Skeletal muscle tissue (tissue), 5 donors: Measurements from ENCODE around the gene OR2G2. TPM values are rescaled to one million over a fixed set of nuclear protein-coding genes. Genes with fewer than 3 reads are reported as not detected.

Source experiments
- H3K27ac ChIP-seq: one replicate; pipeline ENCODE4 v1.7.0; 2013; ENCODE audit warnings: mild to moderate bottlenecking, low read depth, low read length, inconsistent platforms
- H3K27me3 ChIP-seq, 3 donors: one replicate each; pipeline ENCODE4 v1.7.0; 2013; ENCODE audit warnings: low read length in 3 of 3; ENCODE audit not compliant: control insufficient read depth in 3 of 3, insufficient read depth in 3 of 3
- H3K36me3 ChIP-seq, 3 donors: one replicate each; pipeline ENCODE4 v1.7.0; 2013; ENCODE audit warnings: low read length in 3 of 3; ENCODE audit not compliant: control insufficient read depth in 3 of 3, insufficient read depth in 3 of 3
- H3K4me1 ChIP-seq, 3 donors: one replicate each; pipeline ENCODE4 v1.7.0; 2013; ENCODE audit warnings: low read length in 3 of 3, mild to moderate bottlenecking in 3 of 3; ENCODE audit not compliant: control insufficient read depth in 3 of 3, insufficient read depth in 3 of 3
- H3K4me3 ChIP-seq, 3 donors: one replicate each; pipeline ENCODE4 v1.7.0; 2013; ENCODE audit warnings: low read length in 3 of 3
- H3K9ac ChIP-seq, 3 donors: one replicate each; pipeline ENCODE4 v1.7.0; 2013; ENCODE audit warnings: low read length in 3 of 3, mild to moderate bottlenecking in 3 of 3, moderate library complexity in 2 of 3, low read depth in 1 of 3
- H3K9me3 ChIP-seq, 3 donors: one replicate each; pipeline ENCODE4 v1.7.0; 2013; ENCODE audit warnings: low read length in 3 of 3; ENCODE audit not compliant: control insufficient read depth in 3 of 3
- small RNA-seq: library from RNA; depleted of rRNA; stranded (forward); fragments of <200 nt; gene quantifications from one replicate; pipeline ENCODE3, GENCODE V24; 2014
- total RNA-seq: library from RNA; depleted of rRNA; stranded (reverse); fragments of >200 nt; gene quantifications from one replicate; pipeline ENCODE4 v1.2.3, GENCODE V29; 2014
- donor health status: Osteomylitis.

Gene OR2G2
- total RNA-seq, 1 donor from 2014 or later = not detected

DNA sequence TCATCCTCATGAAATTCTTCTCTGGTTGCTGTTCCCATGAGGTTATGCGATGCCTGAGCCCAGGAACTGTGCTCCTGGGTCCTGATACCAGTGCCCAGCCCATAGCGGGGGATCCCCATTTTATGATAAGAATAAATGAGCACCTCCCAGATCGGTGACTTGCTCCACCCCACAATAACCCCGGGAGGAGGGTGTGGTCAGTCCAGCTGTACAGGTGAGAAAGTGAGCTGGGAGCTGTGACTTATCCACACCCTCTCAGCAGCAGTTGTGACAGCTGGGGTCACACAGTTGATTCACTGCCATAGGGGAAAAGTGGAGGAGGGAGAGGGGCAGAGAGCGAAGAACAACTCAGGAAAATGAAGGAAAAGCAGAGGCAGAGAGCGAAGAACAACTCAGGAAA lies 50.6 kb downstream of the OR2G2 start:
- H3K9me3 ChIP-seq = no peaks in the 10 kb centered on the region
- no peaks in the 10 kb centered on the region for H3K36me3 ChIP-seq
- no peak overlapping the region for H3K9ac ChIP-seq
- H3K4me3 ChIP-seq = no peak overlapping the region
- H3K27ac ChIP-seq = no peak overlapping the region
- H3K4me1 ChIP-seq = peaks cover 0 to 2% (median 0%) of the 10 kb centered on the region in 3 donors
- no peaks in the 10 kb centered on the region for H3K27me3 ChIP-seq

Small RNAs within 50 kb of the gene (small RNA-seq; reads per million reads assigned to genes)
- gene RF00026 = not detected

Other genes with a start within 250 kb of the OR2G2 start
- 5.2 TPM for gene NLRP3, start 172.2 kb upstream of the OR2G2 start, total RNA-seq
- gene OR2B11, start 130.3 kb upstream of the OR2G2 start, total RNA-seq = not detected
- 0.52 TPM for gene OR2C3, start 51.9 kb upstream of the OR2G2 start, total RNA-seq
- 0.52 TPM for gene GCSAML, start 39.2 kb upstream of the OR2G2 start, total RNA-seq
- not detected for gene OR2G3, start 17.2 kb downstream of the OR2G2 start, total RNA-seq
- not detected for gene OR13G1, start 91.4 kb downstream of the OR2G2 start, total RNA-seq
- not detected for gene OR6F1, start 128.3 kb downstream of the OR2G2 start, total RNA-seq
- gene OR14K1, start 150.3 kb downstream of the OR2G2 start, total RNA-seq = 0.52 TPM
- not detected for gene OR14A2, start 159.8 kb downstream of the OR2G2 start, total RNA-seq
- gene OR1C1, start 172.2 kb downstream of the OR2G2 start, total RNA-seq = not detected
- gene OR14A16, start 235.8 kb downstream of the OR2G2 start, total RNA-seq = not detected